ENCODE measurements around the gene CYP27B1. TPM values are rescaled to one million over a fixed set of nuclear protein-coding genes. Genes with fewer than 3 reads are reported as not detected.

Gene CYP27B1
- total and polyA plus RNA-seq, 9 of the 15 experiments (the other 6 are each of a cell fraction or from before 2014, with no cell fraction given) = 0.18 to 4.2 (median 1.8) TPM

DNA sequence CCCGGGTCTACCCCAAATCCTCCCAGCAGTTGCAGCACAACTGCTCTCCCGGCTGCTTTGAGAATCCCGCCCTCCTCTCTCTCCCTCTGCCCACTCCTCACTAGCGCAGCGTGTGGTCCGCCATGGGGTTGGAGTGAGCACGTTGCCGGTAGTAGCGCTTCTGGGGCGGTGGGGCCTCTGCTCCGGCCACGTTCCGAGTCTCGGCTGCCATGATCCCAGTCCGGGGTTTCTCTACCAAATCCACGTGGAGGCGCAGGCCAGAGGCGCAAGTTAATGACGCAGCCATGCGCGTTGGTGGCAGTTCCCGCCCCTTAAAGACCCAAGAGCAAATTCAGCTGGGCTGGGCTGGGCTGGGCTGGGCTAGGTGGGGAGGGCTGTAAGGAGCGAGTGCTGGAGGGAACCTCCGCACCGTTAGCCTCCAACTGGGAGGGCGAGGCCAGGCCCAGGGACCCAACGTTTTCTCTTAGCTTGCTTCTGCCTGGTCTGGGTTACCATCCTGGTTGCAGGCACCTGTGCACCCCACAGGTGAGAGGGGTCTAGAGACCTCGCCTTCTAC, 5.1 kb upstream of the CYP27B1 start, which contains the start of gene METTL1 (continued):
- TF ChIP-seq CEBPG (CRISPR knock-in tag; IDR thresholded peaks at IDR 0.05) (no peak; the same call in 1 of the 2 replicates), CEBPG (tag; conservative IDR thresholded peaks at IDR 0.05 in 1 of 2, IDR thresholded peaks at IDR 0.05 in 1 of 2) (no peak), CBFB (CRISPR knock-in tag; IDR thresholded peaks at IDR 0.05) (no peak), KHSRP (IDR thresholded peaks at IDR 0.05) (peak; percentile 85), RFX7 (CRISPR knock-in tag; IDR thresholded peaks at IDR 0.05) (no peak), ZNF436 (CRISPR knock-in tag; IDR thresholded peaks at IDR 0.05) (no peak), RBM22 (IDR thresholded peaks at IDR 0.05; ENCODE audit: low read depth, low read length, poor library complexity, severe bottlenecking) (no peak), ZHX1 (conservative IDR thresholded peaks at IDR 0.05; ENCODE audit: low read length) (no peak; the same call in 1 of the 2 replicates), NR3C1 (CRISPR knock-in tag; IDR thresholded peaks at IDR 0.05) (no peak), CAMTA2 (CRISPR knock-in tag; conservative IDR thresholded peaks at IDR 0.05) (no peak), FOS (IDR thresholded peaks at IDR 0.05; ENCODE audit: extremely low read depth, insufficient read length) (no peak), DACH1 (IDR thresholded peaks at IDR 0.05; ENCODE audit: partially characterized antibody) (peak; percentile 58), HIVEP1 (CRISPR knock-in tag; IDR thresholded peaks at IDR 0.05) (no peak), SRSF9 (IDR thresholded peaks at IDR 0.05; ENCODE audit: borderline replicate concordance, low read depth, low read length) (no peak)
- TF ChIP-seq, protein P1, sequence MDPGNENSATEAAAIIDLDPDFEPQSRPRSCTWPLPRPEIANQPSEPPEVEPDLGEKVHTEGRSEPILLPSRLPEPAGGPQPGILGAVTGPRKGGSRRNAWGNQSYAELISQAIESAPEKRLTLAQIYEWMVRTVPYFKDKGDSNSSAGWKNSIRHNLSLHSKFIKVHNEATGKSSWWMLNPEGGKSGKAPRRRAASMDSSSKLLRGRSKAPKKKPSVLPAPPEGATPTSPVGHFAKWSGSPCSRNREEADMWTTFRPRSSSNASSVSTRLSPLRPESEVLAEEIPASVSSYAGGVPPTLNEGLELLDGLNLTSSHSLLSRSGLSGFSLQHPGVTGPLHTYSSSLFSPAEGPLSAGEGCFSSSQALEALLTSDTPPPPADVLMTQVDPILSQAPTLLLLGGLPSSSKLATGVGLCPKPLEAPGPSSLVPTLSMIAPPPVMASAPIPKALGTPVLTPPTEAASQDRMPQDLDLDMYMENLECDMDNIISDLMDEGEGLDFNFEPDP (CRISPR knock-in tag; IDR thresholded peaks at IDR 0.05) = no peak
- TF ChIP-seq, protein P2, sequence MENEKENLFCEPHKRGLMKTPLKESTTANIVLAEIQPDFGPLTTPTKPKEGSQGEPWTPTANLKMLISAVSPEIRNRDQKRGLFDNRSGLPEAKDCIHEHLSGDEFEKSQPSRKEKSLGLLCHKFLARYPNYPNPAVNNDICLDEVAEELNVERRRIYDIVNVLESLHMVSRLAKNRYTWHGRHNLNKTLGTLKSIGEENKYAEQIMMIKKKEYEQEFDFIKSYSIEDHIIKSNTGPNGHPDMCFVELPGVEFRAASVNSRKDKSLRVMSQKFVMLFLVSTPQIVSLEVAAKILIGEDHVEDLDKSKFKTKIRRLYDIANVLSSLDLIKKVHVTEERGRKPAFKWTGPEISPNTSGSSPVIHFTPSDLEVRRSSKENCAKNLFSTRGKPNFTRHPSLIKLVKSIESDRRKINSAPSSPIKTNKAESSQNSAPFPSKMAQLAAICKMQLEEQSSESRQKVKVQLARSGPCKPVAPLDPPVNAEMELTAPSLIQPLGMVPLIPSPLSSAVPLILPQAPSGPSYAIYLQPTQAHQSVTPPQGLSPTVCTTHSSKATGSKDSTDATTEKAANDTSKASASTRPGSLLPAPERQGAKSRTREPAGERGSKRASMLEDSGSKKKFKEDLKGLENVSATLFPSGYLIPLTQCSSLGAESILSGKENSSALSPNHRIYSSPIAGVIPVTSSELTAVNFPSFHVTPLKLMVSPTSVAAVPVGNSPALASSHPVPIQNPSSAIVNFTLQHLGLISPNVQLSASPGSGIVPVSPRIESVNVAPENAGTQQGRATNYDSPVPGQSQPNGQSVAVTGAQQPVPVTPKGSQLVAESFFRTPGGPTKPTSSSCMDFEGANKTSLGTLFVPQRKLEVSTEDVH (IDR thresholded peaks at IDR 0.05; ENCODE audit: low read depth, partially characterized antibody) = peak; percentile 77
- TF ChIP-seq, protein P3, sequence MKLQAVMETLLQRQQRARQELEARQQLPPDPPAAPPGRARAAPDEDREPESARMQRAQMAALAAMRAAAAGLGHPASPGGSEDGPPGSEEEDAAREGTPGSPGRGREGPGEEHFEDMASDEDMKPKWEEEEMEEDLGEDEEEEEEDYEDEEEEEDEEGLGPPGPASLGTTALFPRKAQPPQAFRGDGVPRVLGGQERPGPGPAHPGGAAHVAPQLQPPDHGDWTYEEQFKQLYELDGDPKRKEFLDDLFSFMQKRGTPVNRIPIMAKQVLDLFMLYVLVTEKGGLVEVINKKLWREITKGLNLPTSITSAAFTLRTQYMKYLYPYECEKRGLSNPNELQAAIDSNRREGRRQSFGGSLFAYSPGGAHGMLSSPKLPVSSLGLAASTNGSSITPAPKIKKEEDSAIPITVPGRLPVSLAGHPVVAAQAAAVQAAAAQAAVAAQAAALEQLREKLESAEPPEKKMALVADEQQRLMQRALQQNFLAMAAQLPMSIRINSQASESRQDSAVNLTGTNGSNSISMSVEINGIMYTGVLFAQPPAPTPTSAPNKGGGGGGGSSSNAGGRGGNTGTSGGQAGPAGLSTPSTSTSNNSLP (IDR thresholded peaks at IDR 0.05; ENCODE audit: borderline replicate concordance, low read depth, low read length) = no peak
- TF ChIP-seq, protein P4, sequence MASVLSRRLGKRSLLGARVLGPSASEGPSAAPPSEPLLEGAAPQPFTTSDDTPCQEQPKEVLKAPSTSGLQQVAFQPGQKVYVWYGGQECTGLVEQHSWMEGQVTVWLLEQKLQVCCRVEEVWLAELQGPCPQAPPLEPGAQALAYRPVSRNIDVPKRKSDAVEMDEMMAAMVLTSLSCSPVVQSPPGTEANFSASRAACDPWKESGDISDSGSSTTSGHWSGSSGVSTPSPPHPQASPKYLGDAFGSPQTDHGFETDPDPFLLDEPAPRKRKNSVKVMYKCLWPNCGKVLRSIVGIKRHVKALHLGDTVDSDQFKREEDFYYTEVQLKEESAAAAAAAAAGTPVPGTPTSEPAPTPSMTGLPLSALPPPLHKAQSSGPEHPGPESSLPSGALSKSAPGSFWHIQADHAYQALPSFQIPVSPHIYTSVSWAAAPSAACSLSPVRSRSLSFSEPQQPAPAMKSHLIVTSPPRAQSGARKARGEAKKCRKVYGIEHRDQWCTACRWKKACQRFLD (CRISPR knock-in tag; IDR thresholded peaks at IDR 0.05) = no peak; the same call in none of the 2 replicates
